WTC11 (cell line): ENCODE data around the gene PGF. TPM values are rescaled to one million over a fixed set of nuclear protein-coding genes. Genes with fewer than 3 reads are reported as not detected.

Experiments used
- ATAC-seq: fragments of 200-7000 bp; cut with Tn5 transposase; 2 replicates; pipeline ENCODE4 v1.10.0; 2021; ENCODE audit warnings: mild to moderate bottlenecking, moderate library complexity
- CTCF ChIA-PET: fragments of 300-600 bp; sonication (Branson Sonifier 250); formaldehyde crosslinking; loops from one replicate; lab custom pipeline; 2021; ENCODE audit warnings: antibody characterized with exemption; lab: Charles Lee
- POLR2A ChIA-PET: fragments of 350-600 bp; sonication (Branson Sonifier 250); formaldehyde crosslinking; loops from one replicate; lab custom pipeline; 2021; ENCODE audit warnings: antibody characterized with exemption; lab: Charles Lee
- DNase-seq: peaks from one replicate; pipeline ENCODE4 v3.0.0; 2021; ENCODE audit warnings: low spot score
- H3K27ac Mint-ChIP-seq: 2 replicates; pipeline ENCODE4 v1.8.0; 2021; ENCODE audit warnings: mixed read lengths
- H3K27me3 Mint-ChIP-seq: 2 replicates; pipeline ENCODE4 v1.8.0; 2021; ENCODE audit warnings: low read depth, mild to moderate bottlenecking, moderate library complexity, mixed read lengths
- H3K36me3 Mint-ChIP-seq: 2 replicates; pipeline ENCODE4 v1.8.0; 2021; ENCODE audit warnings: mixed read lengths
- H3K4me1 Mint-ChIP-seq: 2 replicates; pipeline ENCODE4 v1.8.0; 2022; ENCODE audit warnings: mixed read lengths
- H3K4me3 Mint-ChIP-seq: 2 replicates; pipeline ENCODE4 v1.8.0; 2021; ENCODE audit warnings: mild to moderate bottlenecking, moderate library complexity, mixed read lengths
- H3K9me3 Mint-ChIP-seq: 2 replicates; pipeline ENCODE4 v1.8.0; 2021; ENCODE audit warnings: mixed read lengths
- AR ChIP-seq: fragments of 250-450 bp; sonication (Bioruptor Pico); IDR thresholded peaks from 2 replicates; pipeline ENCODE4 v1.9.0; 2021; ENCODE audit warnings: mild to moderate bottlenecking
- CDX4 ChIP-seq: fragments of 250-450 bp; sonication (Bioruptor Pico); IDR thresholded peaks from 2 replicates; pipeline ENCODE4 v1.9.0; 2021; ENCODE audit warnings: moderate library complexity, mild to moderate bottlenecking, inconsistent platforms, borderline replicate concordance
- CREM ChIP-seq: sonication (generic); formaldehyde crosslinking; IDR thresholded peaks from 2 replicates; pipeline ENCODE4 v1.8.1; 2022; ENCODE audit warnings: mild to moderate bottlenecking, missing genetic modification reagents, moderate library complexity
- ETV6 ChIP-seq: sonication (generic); formaldehyde crosslinking; IDR thresholded peaks from 2 replicates; pipeline ENCODE4 v1.8.1; 2022; ENCODE audit warnings: mild to moderate bottlenecking, missing genetic modification reagents
- FOXJ3 ChIP-seq: sonication (generic); formaldehyde crosslinking; IDR thresholded peaks from 2 replicates; pipeline ENCODE4 v1.9.0; 2021; ENCODE audit warnings: missing genetic modification reagents, mild to moderate bottlenecking, borderline replicate concordance
- FOXK1 ChIP-seq: sonication (generic); formaldehyde crosslinking; IDR thresholded peaks from 2 replicates; pipeline ENCODE4 v1.8.0; 2022; ENCODE audit warnings: mild to moderate bottlenecking, moderate library complexity, missing genetic modification reagents
- FOXP4 ChIP-seq: sonication (generic); formaldehyde crosslinking; IDR thresholded peaks from 2 replicates; pipeline ENCODE4 v1.8.0; 2022; ENCODE audit warnings: mild to moderate bottlenecking, missing genetic modification reagents
- IRF2 ChIP-seq: sonication (generic); formaldehyde crosslinking; IDR thresholded peaks from 2 replicates; pipeline ENCODE4 v1.8.0; 2022; ENCODE audit warnings: low read depth, missing genetic modification reagents, borderline replicate concordance
- KAT7 ChIP-seq: sonication (generic); formaldehyde crosslinking; IDR thresholded peaks from 2 replicates; pipeline ENCODE4 v1.8.1; 2023; ENCODE audit warnings: missing genetic modification reagents, mild to moderate bottlenecking, borderline replicate concordance
- TEAD1 ChIP-seq: sonication (generic); formaldehyde crosslinking; IDR thresholded peaks from 2 replicates; pipeline ENCODE4 v1.8.0; 2022; ENCODE audit warnings: mild to moderate bottlenecking, missing genetic modification reagents
- USF1 ChIP-seq: sonication (generic); formaldehyde crosslinking; IDR thresholded peaks from 2 replicates; pipeline ENCODE4 v1.8.0; 2022; ENCODE audit warnings: mild to moderate bottlenecking, missing genetic modification reagents
- USF2 ChIP-seq: sonication (generic); formaldehyde crosslinking; IDR thresholded peaks from 2 replicates; pipeline ENCODE4 v1.8.1; 2023; ENCODE audit warnings: mild to moderate bottlenecking, missing genetic modification reagents, moderate library complexity
- ZNF416 ChIP-seq: fragments of 250-450 bp; sonication (Bioruptor Pico); IDR thresholded peaks from 2 replicates; pipeline ENCODE4 v1.9.0; 2021; ENCODE audit warnings: mild to moderate bottlenecking, inconsistent platforms
- ZNF425 ChIP-seq: fragments of 250-450 bp; sonication (Bioruptor Pico); conservative IDR thresholded peaks from 2 replicates; pipeline ENCODE4 v1.9.0; 2021; ENCODE audit warnings: mild to moderate bottlenecking
- ZNF671 ChIP-seq: fragments of 250-450 bp; sonication (Bioruptor Pico); IDR thresholded peaks from 2 replicates; pipeline ENCODE4 v1.8.0; 2021; ENCODE audit warnings: mild to moderate bottlenecking
- total RNA-seq: library from RNA; stranded (reverse); gene quantifications from 3 replicates; pipeline ENCODE4 v1.2.3, GENCODE V29; 2021

Gene PGF
- total RNA-seq, 1 experiment from 2014 or later = 6.7 TPM

GRCh38 chr14:74956280-74957072 is 1.1 kb upstream of the PGF start (continued):
- no peak for TF ChIP-seq KAT7 (CRISPR knock-in tag)
- TF ChIP-seq ETV6 (CRISPR knock-in tag) = no peak
- TF ChIP-seq CDX4 = no peak
- TF ChIP-seq FOXP4 (CRISPR knock-in tag) = no peak
- TF ChIP-seq AR (CRISPR knock-in tag) = no peak
- no peak for TF ChIP-seq FOXJ3
- TF ChIP-seq FOXK1 = no peak
- no peak for TF ChIP-seq USF2 (CRISPR knock-in tag)

GRCh38 chr14:74956027-74956279 is 556 bp upstream of the PGF start:
- Mint-ChIP-seq H3K27me3 (peaks cover 15% of the 10 kb centered on the region), H3K4me1 (peaks cover 12% of the 10 kb centered on the region), H3K27ac (no peak overlapping the region), H3K36me3 (no peaks in the 10 kb centered on the region), H3K9me3 (no peaks in the 10 kb centered on the region), H3K4me3 (peak overlapping the region; percentile 50)
- POLR2A ChIA-PET = interaction anchor here (1.0 kb wide), 2 partner anchors 23 to 33 kb away, joined by 4 to 5 read pairs; partner anchors contain the start of gene RPS6KL1
- CTCF ChIA-PET = interaction anchor here (1.0 to 3.0 kb wide), 6 partner anchors 10 to 132 kb away, joined by 3 to 54 read pairs (median 6); partner anchors contain the start of gene RPS6KL1
- DNase-seq (no peak), ATAC-seq (no peak)
- TF ChIP-seq CREM (CRISPR knock-in tag) = no peak
- no peak for TF ChIP-seq ZNF671 (CRISPR knock-in tag)
- TF ChIP-seq ZNF416 (CRISPR knock-in tag) = no peak
- TF ChIP-seq FOXP4 (CRISPR knock-in tag) = no peak
- TF ChIP-seq TEAD1 = no peak
- TF ChIP-seq USF2 (CRISPR knock-in tag) = no peak
- TF ChIP-seq ZNF425 (CRISPR knock-in tag) = no peak
- TF ChIP-seq AR (CRISPR knock-in tag) = no peak
- no peak for TF ChIP-seq IRF2 (CRISPR knock-in tag)
- TF ChIP-seq USF1 (CRISPR knock-in tag) = no peak
- TF ChIP-seq, all 79 proteins: peak for 0
